Measurements from ENCODE around the gene TMEM26.

Gene TMEM26

GRCh38 chr10:61463035-61463909 lies 10.1 kb upstream of the TMEM26 start:
- no peak for FAIRE-seq
- no peak for DNase-seq (ENCODE audit: insufficient read length, low spot score)

- FAIRE-seq (no peak), DNase-seq (ENCODE audit: insufficient read length, low spot score) (no peak)
Measured at GRCh38 chr10:61460835-61461234, 7.7 kb upstream of the TMEM26 start.

- FAIRE-seq, result no peak
- DNase-seq (ENCODE audit: insufficient read length, low spot score), result no peak
Measured at GRCh38 chr10:61458031-61458430, 4.8 kb upstream of the TMEM26 start.

- no peak for DNase-seq (ENCODE audit: insufficient read length, low spot score)
- no peak for FAIRE-seq
Measured at GRCh38 chr10:61456095-61456789, 3.1 kb upstream of the TMEM26 start.

- FAIRE-seq (no peak), DNase-seq (ENCODE audit: insufficient read length, low spot score) (no peak)
Measured at GRCh38 chr10:61455656-61456055, 2.5 kb upstream of the TMEM26 start.

GRCh38 chr10:61454541-61454940 lies 1.4 kb upstream of the TMEM26 start:
- no peak for FAIRE-seq
- no peak for DNase-seq (ENCODE audit: insufficient read length, low spot score)

- DNase-seq (ENCODE audit: insufficient read length, low spot score), result no peak
- no peak for FAIRE-seq
Measured at GRCh38 chr10:61452151-61452651, 980 bp downstream of the TMEM26 start.

GRCh38 chr10:61451357-61451756 lies 1.8 kb downstream of the TMEM26 start:
- FAIRE-seq (no peak), DNase-seq (ENCODE audit: insufficient read length, low spot score) (no peak)

GRCh38 chr10:61448841-61449600 lies 4.2 kb downstream of the TMEM26 start:
- FAIRE-seq (no peak), DNase-seq (ENCODE audit: insufficient read length, low spot score) (no peak)

GRCh38 chr10:61448091-61448490 lies 5.1 kb downstream of the TMEM26 start:
- DNase-seq (ENCODE audit: insufficient read length, low spot score) (no peak), FAIRE-seq (peak; percentile 42)

- FAIRE-seq (no peak), DNase-seq (ENCODE audit: insufficient read length, low spot score) (no peak)
Measured at GRCh38 chr10:61439058-61439609, 14.0 kb downstream of the TMEM26 start.

- DNase-seq (ENCODE audit: insufficient read length, low spot score), result no peak
- no peak for FAIRE-seq
Measured at GRCh38 chr10:61438141-61438988, 14.8 kb downstream of the TMEM26 start.

- no peak for DNase-seq (ENCODE audit: insufficient read length, low spot score)
- FAIRE-seq, result no peak
Measured at GRCh38 chr10:61423178-61423577, 30.0 kb downstream of the TMEM26 start.

GRCh38 chr10:61417661-61418060 lies 35.5 kb downstream of the TMEM26 start:
- FAIRE-seq, result no peak
- no peak for DNase-seq (ENCODE audit: insufficient read length, low spot score)

- FAIRE-seq, result no peak
- no peak for DNase-seq (ENCODE audit: insufficient read length, low spot score)
Measured at GRCh38 chr10:61415824-61416223, 37.4 kb downstream of the TMEM26 start.

GRCh38 chr10:61411706-61412105 lies 41.5 kb downstream of the TMEM26 start:
- DNase-seq (ENCODE audit: insufficient read length, low spot score), result no peak
- FAIRE-seq, result no peak

GRCh38 chr10:61410353-61411070 lies 42.7 kb downstream of the TMEM26 start:
- DNase-seq (ENCODE audit: insufficient read length, low spot score), result no peak
- no peak for FAIRE-seq

GRCh38 chr10:61409157-61409556 lies 44.0 kb downstream of the TMEM26 start:
- FAIRE-seq (no peak), DNase-seq (ENCODE audit: insufficient read length, low spot score) (no peak)

- FAIRE-seq, result no peak
- DNase-seq (ENCODE audit: insufficient read length, low spot score), result no peak
Measured at GRCh38 chr10:61408105-61408504, 45.1 kb downstream of the TMEM26 start.

Measured in HTR-8/SVneo (cell line).